ENCODE data around the gene DNAJC18. TPM values are rescaled to one million over a fixed set of nuclear protein-coding genes. Genes with fewer than 3 reads are reported as not detected.

The DNAJC18 gene
- total and polyA plus RNA-seq, 2 of the 8 experiments (the other 6 are each of a cell fraction or from before 2014, with no cell fraction given) = 7.8 to 29.2 TPM

DNA sequence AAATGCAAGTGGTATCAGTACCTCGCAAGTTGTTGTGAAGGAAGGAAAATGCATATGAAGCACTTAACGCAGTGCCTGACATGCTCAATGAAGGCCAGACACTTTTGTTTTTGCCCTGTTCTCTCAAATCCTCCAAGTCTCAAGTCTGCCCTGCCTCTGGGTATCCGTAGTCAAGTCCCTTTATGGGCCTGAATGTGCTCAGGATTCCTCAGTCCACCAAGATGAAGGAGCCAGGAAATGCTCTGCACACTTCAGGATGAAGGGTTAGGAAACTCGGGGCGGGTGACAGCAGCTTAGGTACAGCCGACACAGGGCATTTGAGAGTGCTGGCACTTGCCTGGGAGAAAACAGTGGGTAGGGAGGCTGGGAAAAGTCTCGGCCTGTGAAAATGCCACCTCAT is 21.9 kb upstream of the DNAJC18 start (continued):
- no peak for TF ChIP-seq SP1 (IDR thresholded peaks at IDR 0.05; ENCODE audit: low read depth, low read length)
- no peak for TF ChIP-seq KDM4A (IDR thresholded peaks at IDR 0.05; ENCODE audit: low read depth, low read length, severe bottlenecking)
- TF ChIP-seq TBP (IDR thresholded peaks at IDR 0.05; ENCODE audit: low read depth, low read length) = no peak
- no peak for TF ChIP-seq SP4 (IDR thresholded peaks at IDR 0.05; ENCODE audit: low read length)
